GM12878 (cell line): ENCODE data around the gene CNGA4.

Experiments used
- CTCF ChIP-seq, 3 experiments: IDR thresholded peaks in 2 of 3; conservative IDR thresholded peaks in 1 of 3; 2 replicates each; pipeline ENCODE4 v1.5.1; 2011; ENCODE audit warnings: low read depth in 3 of 3, low read length in 3 of 3, mild to moderate bottlenecking in 3 of 3, control low read depth in 2 of 3, moderate library complexity in 2 of 3, inconsistent platforms in 1 of 3, mixed read lengths in 1 of 3; ENCODE audit not compliant: control insufficient read depth in 2 of 3, insufficient read depth in 1 of 3; ENCODE audit errors: extremely low read depth in 1 of 3
- MYC ChIP-seq: IDR thresholded peaks from 2 replicates; pipeline ENCODE4 v1.6.1; 2011; ENCODE audit warnings: mild to moderate bottlenecking, low read length, moderate library complexity, inconsistent platforms; ENCODE audit not compliant: insufficient read depth, insufficient replicate concordance, insufficient read length, severe bottlenecking
- PRDM15 ChIP-seq: fragments of 450-650 bp; formaldehyde crosslinking; IDR thresholded peaks from 2 replicates; pipeline ENCODE4 v1.4.0; 2020; ENCODE audit warnings: mild to moderate bottlenecking, moderate library complexity

- TF ChIP-seq PRDM15 (CRISPR knock-in tag) (no peak), MYC (no peak), CTCF (IDR thresholded peaks at IDR 0.05 in 2 of 3, conservative IDR thresholded peaks at IDR 0.05 in 1 of 3; ENCODE audit: control insufficient read depth in 2 of 3, extremely low read depth in 1 of 3, insufficient read depth in 1 of 3, low read depth in 3 of 3, low read length in 3 of 3) (no peak)
These were observed 34.3 kb downstream of the CNGA4 start for GRCh38 chr11:6273188-6273587.
